ENCODE data around the gene RBAK.

DNA sequence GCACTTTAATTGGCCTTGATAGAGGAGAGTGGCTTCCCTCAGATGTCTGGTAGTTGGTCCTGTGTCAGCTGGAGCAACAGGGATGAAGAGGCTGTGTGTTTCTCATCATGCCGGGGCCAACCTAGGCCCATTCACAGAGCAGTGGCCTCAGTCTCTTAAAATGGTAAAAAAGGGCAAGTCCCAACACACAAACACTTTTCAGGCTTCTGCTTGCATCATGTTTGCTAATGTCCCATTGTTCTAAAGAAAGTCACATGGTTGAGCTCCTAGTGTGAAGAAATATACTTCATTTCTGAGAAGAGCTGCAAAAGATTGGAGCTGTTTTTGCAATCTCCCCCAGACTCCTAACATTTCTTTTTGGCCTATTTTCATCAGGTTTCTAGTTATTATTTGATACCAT is 40.6 kb upstream of the RBAK start:
- no peak for TF ChIP-seq POLR2A (IDR thresholded peaks at IDR 0.05)
- TF ChIP-seq CTCF (IDR thresholded peaks at IDR 0.05), result no peak
